WERI-Rb-1 (cell line): ENCODE data around the gene BCAR3.

Experiments
- DNase-seq: peaks from one replicate; pipeline ENCODE4 v3.0.0-alpha.2; 2020
- H3K27ac ChIP-seq: fragments of 250-450 bp; sonication (Bioruptor Pico); 2 replicates; pipeline ENCODE4 v1.5.1; 2020; ENCODE audit warnings: mild to moderate bottlenecking, moderate library complexity
- H3K27me3 ChIP-seq: fragments of 250-450 bp; sonication (Bioruptor Pico); 2 replicates; pipeline ENCODE4 v1.5.1; 2021; ENCODE audit warnings: mild to moderate bottlenecking, low read depth, moderate library complexity; ENCODE audit not compliant: insufficient read depth, severe bottlenecking
- H3K36me3 ChIP-seq: fragments of 250-450 bp; sonication (Bioruptor Pico); 2 replicates; pipeline ENCODE4 v1.5.1; 2020; ENCODE audit warnings: mild to moderate bottlenecking, moderate library complexity
- H3K4me3 ChIP-seq: 2 replicates; pipeline ENCODE4 v1.5.1; 2011; ENCODE audit warnings: low read depth, mild to moderate bottlenecking, control low read depth, low read length
- H3K9me3 ChIP-seq: fragments of 250-450 bp; sonication (Bioruptor Pico); 2 replicates; pipeline ENCODE4 v1.5.1; 2021; ENCODE audit warnings: mild to moderate bottlenecking, moderate library complexity; ENCODE audit not compliant: severe bottlenecking
- CTCF ChIP-seq: IDR thresholded peaks from 2 replicates; pipeline ENCODE4 v1.5.1; 2011; ENCODE audit warnings: low read depth, mild to moderate bottlenecking, control low read depth, inconsistent platforms, low read length

Gene BCAR3

GRCh38 chr1:93609536-93609935 is 72.1 kb downstream of the BCAR3 start:
- Histone ChIP-seq H3K9me3 (no peaks in the 10 kb centered on the region), H3K27me3 (no peaks in the 10 kb centered on the region), H3K27ac (no peak overlapping the region), H3K36me3 (no peaks in the 10 kb centered on the region), H3K4me3 (no peak overlapping the region)
- DNase-seq: no peak
- TF ChIP-seq CTCF: no peak

- H3K4me3 ChIP-seq: no peak overlapping the region
- DNase-seq: no peak
- no peak for TF ChIP-seq CTCF
- H3K27ac ChIP-seq: no peak overlapping the region
- no peaks in the 10 kb centered on the region for H3K36me3 ChIP-seq
- H3K9me3 ChIP-seq: no peaks in the 10 kb centered on the region
- H3K27me3 ChIP-seq: no peaks in the 10 kb centered on the region
Measured at GRCh38 chr1:93608187-93609109, 73.2 kb downstream of the BCAR3 start.

- Histone ChIP-seq H3K4me3 (no peak overlapping the region), H3K27me3 (no peaks in the 10 kb centered on the region), H3K36me3 (no peaks in the 10 kb centered on the region), H3K9me3 (no peaks in the 10 kb centered on the region), H3K27ac (no peak overlapping the region)
- DNase-seq: no peak
- no peak for TF ChIP-seq CTCF
Measured at GRCh38 chr1:93607814-93608186, 73.8 kb downstream of the BCAR3 start.

- no peaks in the 10 kb centered on the region for H3K9me3 ChIP-seq
- no peak for DNase-seq
- H3K27ac ChIP-seq: no peak overlapping the region
- H3K27me3 ChIP-seq: no peaks in the 10 kb centered on the region
- TF ChIP-seq CTCF: no peak
- no peaks in the 10 kb centered on the region for H3K36me3 ChIP-seq
- no peak overlapping the region for H3K4me3 ChIP-seq
Measured at GRCh38 chr1:93605812-93606512, 75.7 kb downstream of the BCAR3 start.

- Histone ChIP-seq H3K4me3 (no peak overlapping the region), H3K27ac (no peak overlapping the region), H3K9me3 (no peaks in the 10 kb centered on the region), H3K36me3 (no peaks in the 10 kb centered on the region), H3K27me3 (no peaks in the 10 kb centered on the region)
- TF ChIP-seq CTCF: no peak
- DNase-seq: no peak
Measured at GRCh38 chr1:93605026-93605568, 76.5 kb downstream of the BCAR3 start.
